K562 (cell line): ENCODE measurements around the gene PCNX2. TPM values are rescaled to one million over a fixed set of nuclear protein-coding genes. Genes with fewer than 3 reads are reported as not detected.

Experiments
- ATAC-seq: fragments of 200-7000 bp; cut with Tn5 transposase; 3 replicates; pipeline ENCODE4 v1.9.1; 2020; ENCODE audit warnings: moderate library complexity
- BruUV-seq: library from RNA; stranded (reverse); fragments of 400-500 nt; replicated peaks from 2 replicates; lab custom pipeline; 2021; lab: Mats Ljungman, UMichigan
- CTCF ChIA-PET: fragments of 300-600 bp; formaldehyde crosslinking; extraction: SDS; loops from one replicate; lab custom pipeline; 2021; ENCODE audit warnings: low intra/inter-chr PET ratio; lab: Yijun Ruan, JAX
- POLR2A ChIA-PET: fragments of 300-600, 350-650 bp; sonication (Branson Sonifier 250); formaldehyde crosslinking; extraction: SDS; loops from one replicate; lab custom pipeline; 2021; ENCODE audit warnings: antibody characterized with exemption, inconsistent platforms; lab: Yijun Ruan, JAX
- DNase-seq, 4 experiments: peaks; one replicate each; pipeline versions ENCODE4 v3.0.0 to v3.0.0-alpha.2; 2011 to 2018; ENCODE audit warnings: low spot score in 3 of 4, mixed read lengths in 3 of 4; ENCODE audit errors: extremely low read depth in 1 of 4
- FAIRE-seq: peaks from 2 replicates; lab custom pipeline; 2011; peaks lifted over from hg19 to GRCh38; lab: Jason Lieb, UNC
- H2AFZ ChIP-seq: 2 replicates; pipeline ENCODE4 v1.6.0; 2011; ENCODE audit warnings: low read depth, low read length, control low read depth, inconsistent platforms
- H3K27ac ChIP-seq: fragments of 200-600 bp; 3 replicates; pipeline ENCODE4 v1.8.0; 2011; ENCODE audit warnings: low read depth, mild to moderate bottlenecking, control low read depth, inconsistent platforms, low read length, moderate library complexity, mixed read lengths; ENCODE audit errors: extremely low read depth
- H3K27me3 ChIP-seq, 2 experiments: fragments of 300-600 bp in 1 of 2; 2 replicates in 1 of 2; 3 replicates in 1 of 2; pipeline versions ENCODE4 v1.6.0 to v1.8.0; 2011; ENCODE audit warnings: inconsistent platforms in 2 of 2, low read length in 2 of 2, mild to moderate bottlenecking in 1 of 2, mixed read lengths in 1 of 2, moderate library complexity in 1 of 2; ENCODE audit not compliant: control insufficient read depth in 2 of 2, insufficient read depth in 2 of 2
- H3K36me3 ChIP-seq: fragments of 300-600 bp; 3 replicates; pipeline ENCODE4 v1.8.0; 2011; ENCODE audit warnings: mild to moderate bottlenecking, low read length, inconsistent platforms; ENCODE audit not compliant: control insufficient read depth, insufficient read depth
- H3K4me1 ChIP-seq, 2 experiments: fragments of 200-600 bp in 1 of 2; replicated peaks in 1 of 2; 2 replicates in 1 of 2; 3 replicates in 1 of 2; pipeline versions ENCODE4 v1.5.1 to v1.8.0; 2011; ENCODE audit warnings: inconsistent platforms in 2 of 2, low read length in 2 of 2, mild to moderate bottlenecking in 1 of 2, mixed read lengths in 1 of 2, moderate library complexity in 1 of 2; ENCODE audit not compliant: control insufficient read depth in 2 of 2, insufficient read depth in 2 of 2
- H3K4me2 ChIP-seq: 2 replicates; pipeline ENCODE4 v1.6.1; 2011; ENCODE audit warnings: low read length, control low read depth, inconsistent platforms, mixed read lengths; ENCODE audit not compliant: insufficient read depth
- H3K4me3 ChIP-seq: fragments of 200-600 bp; sonication (generic), shearing (Covaris generic); 2 replicates; pipeline ENCODE4 v1.5.1; 2016; ENCODE audit warnings: control low read depth, inconsistent platforms
- H3K79me2 ChIP-seq: fragments of 200-600 bp; 3 replicates; pipeline ENCODE4 v1.8.0; 2011; ENCODE audit warnings: low read length, inconsistent platforms; ENCODE audit not compliant: control insufficient read depth, insufficient read depth
- H3K9ac ChIP-seq, 2 experiments: 2 replicates each; pipeline versions ENCODE4 v1.6.0 to v1.6.1; 2011; ENCODE audit warnings: low read depth in 2 of 2, low read length in 2 of 2, control low read depth in 1 of 2, inconsistent platforms in 1 of 2, mild to moderate bottlenecking in 1 of 2, mixed read lengths in 1 of 2; ENCODE audit not compliant: insufficient read depth in 1 of 2
- H3K9me1 ChIP-seq: one replicate; pipeline ENCODE4 v1.6.0; 2011; ENCODE audit warnings: inconsistent platforms, mild to moderate bottlenecking, low read length, moderate library complexity; ENCODE audit not compliant: control insufficient read depth, insufficient read depth
- H3K9me3 ChIP-seq: replicated peaks from 2 replicates; pipeline ENCODE4 v1.5.1; 2011; ENCODE audit warnings: low read depth, low read length, inconsistent platforms; ENCODE audit not compliant: control insufficient read depth, insufficient read depth
- H4K20me1 ChIP-seq: replicated peaks from 2 replicates; pipeline ENCODE4 v1.6.1; 2011; ENCODE audit warnings: low read length, inconsistent platforms, mixed read lengths; ENCODE audit not compliant: control insufficient read depth, insufficient read depth
- CHCHD3 ChIP-seq: fragments of 250-450 bp; sonication (Bioruptor Pico); IDR thresholded peaks from 2 replicates; pipeline ENCODE4 v2.1.2; 2022; ENCODE audit warnings: mild to moderate bottlenecking
- RAD21 ChIP-seq, 2 experiments: fragments of 250-450 bp in 1 of 2; fragments of 450-650 bp in 1 of 2; sonication (Bioruptor Pico) in 1 of 2; formaldehyde crosslinking in 1 of 2; IDR thresholded peaks in 1 of 2; conservative IDR thresholded peaks in 1 of 2; 2 replicates each; pipeline versions ENCODE4 v1.4.0 to v1.8.0; 2020 to 2022; ENCODE audit warnings: mild to moderate bottlenecking in 2 of 2, moderate library complexity in 1 of 2
- TCF7 ChIP-seq: sonication (generic); IDR thresholded peaks from 2 replicates; pipeline ENCODE4 v1.6.1; 2016; ENCODE audit warnings: antibody characterized with exemption, borderline replicate concordance
- ZNF830 ChIP-seq: fragments of 250-450 bp; sonication (Bioruptor Pico); IDR thresholded peaks from 2 replicates; pipeline ENCODE4 v1.5.0; 2021; ENCODE audit warnings: mild to moderate bottlenecking
- ZZZ3 ChIP-seq: fragments of 450-650 bp; IDR thresholded peaks from 2 replicates; pipeline ENCODE4 v1.6.1; 2016; ENCODE audit warnings: antibody characterized with exemption, mild to moderate bottlenecking, moderate library complexity
- WGBS: fragments of 100-300 bp; shearing (Covaris generic); methylation state at CpG from one replicate; pipeline ENCODE4 v1.1.6; 2016; ENCODE audit warnings: low coverage, mixed read lengths; ENCODE audit not compliant: insufficient coverage; ENCODE audit errors: missing lambda C conversion rate; 5-methylcytosine and 5-hydroxymethylcytosine counted together
- in situ Hi-C: fragments of 300-500 bp; cut with MboI; formaldehyde crosslinking; loops from 4 replicates; pipeline ENCODE4 v1.15.0; 2018; ENCODE audit warnings: inconsistent platforms, mixed read lengths
- intact Hi-C: fragments of 100-400 bp; cut with micrococcal nuclease; formaldehyde crosslinking; loops from 2 replicates; pipeline ENCODE4 v1.14.2; 2022
- polyA plus RNA-seq, 8 experiments: library from polyadenylated mRNA; depleted of rRNA in 4 of 8; stranded (reverse) in 5 of 8; unstranded in 3 of 8; fragments of >200 nt; fragmentation: Nextera tagmentation in 2 of 8; fragmentation: Illumina TruSeq in 1 of 8; extraction: Ambion mirVana in 2 of 8; extraction: Trizol in 1 of 8; gene quantifications; 2 replicates each; pipeline versions ENCODE4 v1.2.1 to v1.2.3, GENCODE V29; 2011 to 2014; ENCODE audit warnings: inconsistent platforms in 1 of 8, missing spikeins in 1 of 8
- total RNA-seq, 7 experiments: library from RNA; depleted of rRNA in 6 of 7; stranded (reverse); fragments of >200 nt in 6 of 7; fragmentation: Illumina TruSeq in 2 of 7; extraction: Trizol in 2 of 7; gene quantifications; 2 replicates each; pipeline versions ENCODE4 v1.2.1 to v1.2.3, GENCODE V29; 2011 to 2021; ENCODE audit warnings: low replicate concordance in 1 of 7
- TF ChIP-seq, protein P1 (sequence below), 3 experiments: IDR thresholded peaks in 2 of 3; conservative IDR thresholded peaks in 1 of 3; 2 replicates each; pipeline ENCODE4 v1.5.1; 2011 to 2012; ENCODE audit warnings: low read length in 3 of 3, mild to moderate bottlenecking in 3 of 3, control low read depth in 2 of 3, improper control_type of control experiment in 1 of 3, inconsistent platforms in 1 of 3, low read depth in 1 of 3, mixed read lengths in 1 of 3, moderate library complexity in 1 of 3; ENCODE audit not compliant: insufficient read depth in 2 of 3
- TF ChIP-seq, protein P2 (sequence below), 2 experiments: fragments of 450-650 bp; formaldehyde crosslinking in 1 of 2; IDR thresholded peaks; 2 replicates each; pipeline versions ENCODE4 v1.4.0 to v1.6.1; 2014 to 2020; ENCODE audit warnings: mild to moderate bottlenecking in 2 of 2, borderline replicate concordance in 1 of 2, low read depth in 1 of 2
- TF ChIP-seq, protein P3 (sequence below), 2 experiments: IDR thresholded peaks; 2 replicates each; pipeline ENCODE4 v1.6.1; 2012; ENCODE audit warnings: improper control_type of control experiment in 2 of 2, low read depth in 2 of 2, low read length in 2 of 2, borderline replicate concordance in 1 of 2

PCNX2 gene
- total and polyA plus RNA-seq, 9 of the 15 experiments (the other 6 are each of a cell fraction or from before 2014, with no cell fraction given), result 0.07 to 0.33 TPM; not detected in 7

DNA sequence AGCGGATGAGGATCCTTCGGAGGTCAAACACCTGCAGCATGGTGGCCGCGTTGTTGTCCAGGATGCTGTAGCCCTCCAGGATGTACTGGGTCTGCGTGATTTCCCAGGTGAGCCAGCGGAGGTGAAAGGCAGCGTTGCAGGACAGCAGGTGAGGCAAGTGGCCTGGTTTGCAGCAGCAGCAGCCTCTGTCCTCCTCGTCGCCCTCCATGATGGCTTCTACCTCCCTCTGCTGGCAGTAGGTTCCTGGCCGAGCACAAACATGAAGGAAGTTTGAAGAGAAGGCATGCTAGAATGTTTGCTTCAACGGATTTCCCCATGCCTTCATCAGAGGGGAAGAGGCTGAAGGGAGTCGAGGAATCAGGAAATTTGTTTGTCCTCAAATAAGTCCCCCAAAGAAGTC lies 270.4 kb downstream of the PCNX2 start:
- H3K27ac ChIP-seq, result no peak overlapping the region
- peak in 2 of 4 experiments; percentile 39 to 46 for DNase-seq
- no peaks in the 10 kb centered on the region for H3K9me3 ChIP-seq
- H3K4me1 ChIP-seq, result no peaks in the 10 kb centered on the region
- WGBS, result 2% methylated on average over 12 of the region's 12 CpGs
- no peak for FAIRE-seq
- no peak overlapping the region for H3K4me3 ChIP-seq
- H3K36me3 ChIP-seq, result no peaks in the 10 kb centered on the region
- no peaks in the 10 kb centered on the region for H4K20me1 ChIP-seq
- H3K79me2 ChIP-seq, result no peaks in the 10 kb centered on the region
- peak; percentile 79 for ATAC-seq
- no peak overlapping the region for H3K4me2 ChIP-seq
- CTCF ChIA-PET, result no interaction called here
- BruUV-seq, result no TSS peak
- H2AFZ ChIP-seq, result no peak overlapping the region
- intact Hi-C loops (loop anchor here (10.0 kb wide), 1 partner anchor 390 kb away; the partner anchor contains the start of gene SIPA1L2), in situ Hi-C loops (no loop called here)
- H3K27me3 ChIP-seq, result peaks cover 2 to 33% of the 10 kb centered on the region in 2 experiments; a peak in 3 of 5 replicates
- no peak overlapping the region for H3K9ac ChIP-seq
- POLR2A ChIA-PET, result interaction anchor here (1.0 to 1.9 kb wide), 2 partner anchors 12 to 15 kb away, joined by 3 to 6 read pairs; no protein-coding TSS in a partner anchor
- no peaks in the 10 kb centered on the region for H3K9me1 ChIP-seq
- TF ChIP-seq ZNF830 (CRISPR knock-in tag) (no peak), CHCHD3 (no peak), ZZZ3 (no peak), TCF7 (no peak), RAD21 (CRISPR knock-in tag; conservative IDR thresholded peaks at IDR 0.05 in 1 of 2, IDR thresholded peaks at IDR 0.05 in 1 of 2) (peak; percentile 75)
- TF ChIP-seq, protein P1, sequence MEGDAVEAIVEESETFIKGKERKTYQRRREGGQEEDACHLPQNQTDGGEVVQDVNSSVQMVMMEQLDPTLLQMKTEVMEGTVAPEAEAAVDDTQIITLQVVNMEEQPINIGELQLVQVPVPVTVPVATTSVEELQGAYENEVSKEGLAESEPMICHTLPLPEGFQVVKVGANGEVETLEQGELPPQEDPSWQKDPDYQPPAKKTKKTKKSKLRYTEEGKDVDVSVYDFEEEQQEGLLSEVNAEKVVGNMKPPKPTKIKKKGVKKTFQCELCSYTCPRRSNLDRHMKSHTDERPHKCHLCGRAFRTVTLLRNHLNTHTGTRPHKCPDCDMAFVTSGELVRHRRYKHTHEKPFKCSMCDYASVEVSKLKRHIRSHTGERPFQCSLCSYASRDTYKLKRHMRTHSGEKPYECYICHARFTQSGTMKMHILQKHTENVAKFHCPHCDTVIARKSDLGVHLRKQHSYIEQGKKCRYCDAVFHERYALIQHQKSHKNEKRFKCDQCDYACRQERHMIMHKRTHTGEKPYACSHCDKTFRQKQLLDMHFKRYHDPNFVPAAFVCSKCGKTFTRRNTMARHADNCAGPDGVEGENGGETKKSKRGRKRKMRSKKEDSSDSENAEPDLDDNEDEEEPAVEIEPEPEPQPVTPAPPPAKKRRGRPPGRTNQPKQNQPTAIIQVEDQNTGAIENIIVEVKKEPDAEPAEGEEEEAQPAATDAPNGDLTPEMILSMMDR (IDR thresholded peaks at IDR 0.05 in 2 of 3, conservative IDR thresholded peaks at IDR 0.05 in 1 of 3; ENCODE audit: insufficient read depth in 2 of 3, low read depth in 1 of 3, low read length in 3 of 3), result peak; percentile 43 to 60 (median 49); a peak in 5 of 6 replicates
- TF ChIP-seq, protein P2, sequence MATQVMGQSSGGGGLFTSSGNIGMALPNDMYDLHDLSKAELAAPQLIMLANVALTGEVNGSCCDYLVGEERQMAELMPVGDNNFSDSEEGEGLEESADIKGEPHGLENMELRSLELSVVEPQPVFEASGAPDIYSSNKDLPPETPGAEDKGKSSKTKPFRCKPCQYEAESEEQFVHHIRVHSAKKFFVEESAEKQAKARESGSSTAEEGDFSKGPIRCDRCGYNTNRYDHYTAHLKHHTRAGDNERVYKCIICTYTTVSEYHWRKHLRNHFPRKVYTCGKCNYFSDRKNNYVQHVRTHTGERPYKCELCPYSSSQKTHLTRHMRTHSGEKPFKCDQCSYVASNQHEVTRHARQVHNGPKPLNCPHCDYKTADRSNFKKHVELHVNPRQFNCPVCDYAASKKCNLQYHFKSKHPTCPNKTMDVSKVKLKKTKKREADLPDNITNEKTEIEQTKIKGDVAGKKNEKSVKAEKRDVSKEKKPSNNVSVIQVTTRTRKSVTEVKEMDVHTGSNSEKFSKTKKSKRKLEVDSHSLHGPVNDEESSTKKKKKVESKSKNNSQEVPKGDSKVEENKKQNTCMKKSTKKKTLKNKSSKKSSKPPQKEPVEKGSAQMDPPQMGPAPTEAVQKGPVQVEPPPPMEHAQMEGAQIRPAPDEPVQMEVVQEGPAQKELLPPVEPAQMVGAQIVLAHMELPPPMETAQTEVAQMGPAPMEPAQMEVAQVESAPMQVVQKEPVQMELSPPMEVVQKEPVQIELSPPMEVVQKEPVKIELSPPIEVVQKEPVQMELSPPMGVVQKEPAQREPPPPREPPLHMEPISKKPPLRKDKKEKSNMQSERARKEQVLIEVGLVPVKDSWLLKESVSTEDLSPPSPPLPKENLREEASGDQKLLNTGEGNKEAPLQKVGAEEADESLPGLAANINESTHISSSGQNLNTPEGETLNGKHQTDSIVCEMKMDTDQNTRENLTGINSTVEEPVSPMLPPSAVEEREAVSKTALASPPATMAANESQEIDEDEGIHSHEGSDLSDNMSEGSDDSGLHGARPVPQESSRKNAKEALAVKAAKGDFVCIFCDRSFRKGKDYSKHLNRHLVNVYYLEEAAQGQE (IDR thresholded peaks at IDR 0.05; ENCODE audit: borderline replicate concordance), result peak; percentile 55; the same call in 1 of the 2 replicates
- TF ChIP-seq, protein P2 (CRISPR knock-in tag; IDR thresholded peaks at IDR 0.05; ENCODE audit: low read depth), result no peak
- TF ChIP-seq, protein P3, sequence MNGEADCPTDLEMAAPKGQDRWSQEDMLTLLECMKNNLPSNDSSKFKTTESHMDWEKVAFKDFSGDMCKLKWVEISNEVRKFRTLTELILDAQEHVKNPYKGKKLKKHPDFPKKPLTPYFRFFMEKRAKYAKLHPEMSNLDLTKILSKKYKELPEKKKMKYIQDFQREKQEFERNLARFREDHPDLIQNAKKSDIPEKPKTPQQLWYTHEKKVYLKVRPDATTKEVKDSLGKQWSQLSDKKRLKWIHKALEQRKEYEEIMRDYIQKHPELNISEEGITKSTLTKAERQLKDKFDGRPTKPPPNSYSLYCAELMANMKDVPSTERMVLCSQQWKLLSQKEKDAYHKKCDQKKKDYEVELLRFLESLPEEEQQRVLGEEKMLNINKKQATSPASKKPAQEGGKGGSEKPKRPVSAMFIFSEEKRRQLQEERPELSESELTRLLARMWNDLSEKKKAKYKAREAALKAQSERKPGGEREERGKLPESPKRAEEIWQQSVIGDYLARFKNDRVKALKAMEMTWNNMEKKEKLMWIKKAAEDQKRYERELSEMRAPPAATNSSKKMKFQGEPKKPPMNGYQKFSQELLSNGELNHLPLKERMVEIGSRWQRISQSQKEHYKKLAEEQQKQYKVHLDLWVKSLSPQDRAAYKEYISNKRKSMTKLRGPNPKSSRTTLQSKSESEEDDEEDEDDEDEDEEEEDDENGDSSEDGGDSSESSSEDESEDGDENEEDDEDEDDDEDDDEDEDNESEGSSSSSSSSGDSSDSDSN (IDR thresholded peaks at IDR 0.05; ENCODE audit: borderline replicate concordance in 1 of 2, low read depth in 2 of 2, low read length in 2 of 2), result no peak
